GM18517 (cell line): Measurements from ENCODE around the gene GCH1.
"Not testable (repeated sequence)": the region's sequence is repeated elsewhere in the genome, so short reads cannot be mapped to it uniquely, and the experiment has no call there.

Source experiments
- ATAC-seq: cut with Tn5 transposase; IDR thresholded peaks from one replicate; pipeline ENCODE4 v1.9.1; 2021; ENCODE audit warnings: mild to moderate bottlenecking, moderate library complexity; ENCODE audit not compliant: unreplicated experiment

Gene GCH1, protein sequence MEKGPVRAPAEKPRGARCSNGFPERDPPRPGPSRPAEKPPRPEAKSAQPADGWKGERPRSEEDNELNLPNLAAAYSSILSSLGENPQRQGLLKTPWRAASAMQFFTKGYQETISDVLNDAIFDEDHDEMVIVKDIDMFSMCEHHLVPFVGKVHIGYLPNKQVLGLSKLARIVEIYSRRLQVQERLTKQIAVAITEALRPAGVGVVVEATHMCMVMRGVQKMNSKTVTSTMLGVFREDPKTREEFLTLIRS

DNA sequence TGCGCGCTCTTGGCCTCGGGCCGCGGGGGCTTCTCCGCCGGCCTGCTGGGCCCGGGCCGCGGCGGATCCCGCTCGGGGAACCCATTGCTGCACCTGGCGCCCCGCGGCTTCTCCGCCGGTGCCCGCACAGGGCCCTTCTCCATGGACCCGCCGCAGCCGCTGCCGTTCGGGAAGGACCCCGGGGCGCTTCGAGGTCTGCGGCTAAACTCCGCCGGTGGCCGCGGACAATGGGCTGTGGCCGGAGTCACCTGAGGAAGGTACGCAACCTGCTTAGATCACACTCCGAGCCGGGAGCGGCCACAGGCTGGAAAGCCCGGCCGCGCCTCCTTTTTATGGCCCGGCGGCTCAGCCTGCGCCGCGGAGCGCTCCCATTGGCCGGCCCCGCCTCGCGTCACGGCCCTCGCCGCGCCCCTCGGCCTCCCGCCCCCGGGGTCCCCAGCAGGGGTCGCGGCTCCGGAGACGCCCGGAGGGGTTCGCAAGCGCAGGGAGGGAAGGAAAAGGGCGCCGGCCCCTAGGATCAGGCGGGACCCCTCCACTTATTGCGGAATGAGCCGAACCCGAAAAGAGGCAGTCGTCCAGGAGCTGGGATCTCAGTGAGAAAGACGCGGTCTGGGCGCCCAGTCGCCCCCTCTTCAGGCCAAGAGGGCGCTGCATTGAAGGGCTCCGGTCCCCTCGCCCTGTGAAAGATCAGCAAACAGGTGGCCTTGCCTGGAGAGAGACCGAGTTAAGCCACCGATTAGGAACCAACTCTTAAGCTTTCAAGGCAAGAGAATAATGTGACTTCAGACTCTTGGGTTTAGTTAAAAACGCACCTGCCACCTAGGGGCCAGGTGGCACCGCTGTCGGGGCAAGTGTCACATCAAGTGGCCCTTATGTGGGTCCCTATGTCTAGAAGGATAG is at the start of gene GCH1:
TSS of gene GCH1 (minus strand) at position 306 of the 900 bp plus-strand sequence. CDS start at position 143, 163 bp downstream.
- ATAC-seq = peak; percentile 73

DNA sequence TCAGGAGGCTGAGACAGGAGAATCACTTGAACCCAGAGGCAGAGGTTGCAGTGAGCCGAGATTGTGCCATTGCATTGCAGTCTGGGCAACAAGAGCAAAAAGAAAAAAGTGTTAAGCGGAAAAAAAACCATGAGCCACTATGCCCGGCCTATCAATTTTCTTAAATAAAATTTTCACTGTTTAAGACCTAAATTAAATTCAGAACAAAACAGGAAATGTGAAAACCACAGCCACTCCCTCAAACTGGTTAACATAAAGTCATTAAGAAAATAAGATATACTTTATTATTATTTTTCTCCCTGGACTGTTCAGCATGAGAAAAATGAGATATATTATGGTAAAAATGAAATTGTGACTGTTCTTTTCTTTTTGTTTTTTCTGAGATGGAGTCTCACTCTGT is 44.6 kb upstream of the GCH1 start:
- ATAC-seq = no peak

DNA sequence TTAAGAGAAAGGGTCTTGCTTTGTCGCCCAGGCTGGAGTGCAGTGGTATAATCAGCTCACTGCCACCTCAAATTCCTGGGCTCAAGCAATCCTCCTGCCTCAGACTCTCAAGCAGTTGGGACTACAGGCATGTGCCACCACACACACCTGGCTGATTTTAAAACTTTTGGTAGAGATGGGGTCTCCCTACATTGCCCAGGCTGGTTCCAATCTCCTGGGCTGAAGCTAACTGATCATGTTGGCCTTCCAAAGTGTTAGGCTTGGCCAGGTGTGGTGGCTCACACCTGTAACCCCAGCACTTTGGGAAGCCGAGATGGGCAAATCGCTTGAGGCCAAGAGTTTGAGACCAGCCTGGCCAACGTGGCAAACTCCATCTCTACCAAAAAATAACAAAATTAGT is 43.9 kb upstream of the GCH1 start:
- no peak for ATAC-seq

DNA sequence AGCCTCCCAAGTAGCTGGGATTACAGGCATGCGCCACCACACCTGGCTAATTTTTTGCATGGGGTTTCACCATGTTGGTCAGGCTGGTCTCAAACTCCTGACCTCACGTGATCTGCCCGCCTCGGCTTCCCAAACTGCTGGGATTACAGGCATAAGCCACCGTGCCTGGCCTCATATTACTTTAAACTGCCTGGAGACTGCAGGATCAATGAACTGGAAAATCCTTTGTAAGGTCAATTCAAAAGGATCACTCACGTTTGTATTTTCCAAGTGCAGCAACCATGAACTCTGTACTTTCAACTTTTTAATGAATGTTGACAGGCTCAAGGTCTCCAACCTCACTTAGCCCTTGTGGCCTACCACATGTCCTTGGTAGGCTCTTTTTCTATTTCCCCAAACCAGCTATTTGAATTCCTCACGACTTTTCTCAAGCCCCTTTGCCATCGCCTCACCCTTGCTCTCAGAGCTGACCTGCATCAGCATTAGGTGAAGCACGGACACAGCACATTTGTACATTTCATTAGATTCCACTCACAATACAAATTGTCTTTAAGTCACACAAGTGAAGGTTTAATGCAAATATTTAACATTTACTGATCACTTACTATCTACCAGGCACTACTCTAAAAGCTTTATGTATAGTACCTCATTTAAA is 42.2 kb upstream of the GCH1 start:
- ATAC-seq = no peak

DNA sequence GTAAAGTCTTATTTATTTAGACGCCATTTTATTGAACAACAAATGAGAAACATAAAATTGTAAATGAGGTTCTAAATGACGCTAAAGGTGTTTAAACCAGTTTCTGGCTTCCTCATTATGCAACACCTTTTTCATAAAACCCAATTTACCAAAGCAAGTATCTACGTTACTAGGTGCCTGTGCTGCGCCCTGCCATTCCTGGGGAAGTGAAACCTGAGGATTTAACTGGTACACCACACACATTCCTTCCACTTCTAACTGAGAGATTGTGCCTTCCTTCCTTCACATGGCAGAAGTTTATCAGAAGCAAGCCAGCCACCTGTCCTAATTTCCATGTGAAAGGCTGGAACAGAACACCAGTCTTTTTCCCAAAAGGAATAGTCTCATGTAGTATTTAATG is 40.3 kb upstream of the GCH1 start:
- no peak for ATAC-seq

DNA sequence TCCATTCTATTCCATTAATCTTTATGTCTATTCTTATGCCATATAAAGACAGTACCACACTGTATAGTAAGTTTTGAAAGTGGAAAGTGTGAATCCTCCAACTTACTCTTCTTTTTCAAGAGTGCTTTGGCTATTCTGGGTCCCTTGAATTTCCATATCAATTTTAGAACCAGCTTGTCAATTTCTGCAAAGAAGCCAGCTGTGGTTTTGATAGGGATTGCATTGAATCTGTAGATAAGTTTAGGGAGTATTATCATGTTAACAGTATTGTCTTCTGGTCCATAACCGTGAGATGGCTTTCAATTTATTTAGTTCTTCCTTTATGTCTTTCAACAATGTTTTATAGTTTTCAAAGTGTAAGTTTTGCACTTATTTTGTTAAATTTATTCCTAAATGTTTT is 34.2 kb upstream of the GCH1 start:
- ATAC-seq = no peak

DNA sequence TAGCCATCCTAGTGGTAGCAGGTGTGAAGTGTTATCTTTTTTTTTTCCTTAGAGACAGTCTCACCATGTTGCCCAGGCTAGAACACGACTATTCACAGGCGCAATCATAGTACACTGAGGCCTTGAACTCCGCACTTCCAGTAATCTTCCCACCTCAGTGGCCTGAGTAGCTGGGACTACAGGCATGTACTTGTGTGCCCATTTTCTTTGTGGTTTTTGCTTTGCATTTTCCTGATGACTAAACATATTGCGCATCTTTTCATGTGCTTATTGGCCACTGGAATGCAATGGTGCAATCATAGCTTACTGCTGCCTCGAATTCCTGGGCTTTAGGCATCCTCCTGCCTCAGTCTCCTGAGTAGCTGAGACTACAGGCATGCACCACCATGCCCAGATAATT is 33.3 kb upstream of the GCH1 start:
- no peak for ATAC-seq

DNA sequence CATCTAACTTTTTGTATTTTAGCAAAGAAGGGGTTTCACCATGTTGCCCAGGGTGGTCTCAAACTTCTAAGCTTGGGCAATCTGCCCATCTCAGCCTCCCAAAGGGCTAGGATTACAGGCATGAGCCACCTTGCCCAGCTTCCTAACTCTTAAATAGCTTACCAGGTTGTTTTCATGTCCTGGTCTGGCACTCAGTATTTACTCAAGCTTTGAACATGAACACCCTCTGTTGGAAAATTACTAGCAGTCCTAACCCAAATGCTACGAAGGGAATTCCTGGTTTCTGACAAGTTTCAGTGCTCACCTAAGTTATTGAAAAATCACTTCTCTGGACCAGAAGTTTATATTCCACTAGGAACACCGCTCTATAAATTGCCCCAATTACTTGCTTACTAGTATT is 32.5 kb upstream of the GCH1 start:
- no peak for ATAC-seq

DNA sequence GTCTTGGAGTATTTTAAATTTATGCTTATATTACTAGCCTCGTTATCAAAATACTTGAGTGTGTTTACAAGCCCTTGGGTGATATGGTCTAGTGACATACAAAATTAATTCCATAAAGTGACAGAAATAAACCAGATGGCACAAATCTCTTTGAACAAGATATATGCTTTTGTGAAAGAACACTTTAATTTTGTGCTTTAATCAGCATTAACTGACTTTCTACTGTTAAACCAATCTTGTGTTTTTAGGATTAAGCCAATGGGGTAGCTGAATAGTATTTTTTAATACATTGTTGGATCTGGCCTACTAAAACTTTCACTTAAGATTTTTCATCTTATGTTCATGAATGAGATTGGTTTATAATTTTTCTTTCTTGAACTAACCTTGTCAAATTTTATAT is 30.4 kb upstream of the GCH1 start:
- no peak for ATAC-seq

DNA sequence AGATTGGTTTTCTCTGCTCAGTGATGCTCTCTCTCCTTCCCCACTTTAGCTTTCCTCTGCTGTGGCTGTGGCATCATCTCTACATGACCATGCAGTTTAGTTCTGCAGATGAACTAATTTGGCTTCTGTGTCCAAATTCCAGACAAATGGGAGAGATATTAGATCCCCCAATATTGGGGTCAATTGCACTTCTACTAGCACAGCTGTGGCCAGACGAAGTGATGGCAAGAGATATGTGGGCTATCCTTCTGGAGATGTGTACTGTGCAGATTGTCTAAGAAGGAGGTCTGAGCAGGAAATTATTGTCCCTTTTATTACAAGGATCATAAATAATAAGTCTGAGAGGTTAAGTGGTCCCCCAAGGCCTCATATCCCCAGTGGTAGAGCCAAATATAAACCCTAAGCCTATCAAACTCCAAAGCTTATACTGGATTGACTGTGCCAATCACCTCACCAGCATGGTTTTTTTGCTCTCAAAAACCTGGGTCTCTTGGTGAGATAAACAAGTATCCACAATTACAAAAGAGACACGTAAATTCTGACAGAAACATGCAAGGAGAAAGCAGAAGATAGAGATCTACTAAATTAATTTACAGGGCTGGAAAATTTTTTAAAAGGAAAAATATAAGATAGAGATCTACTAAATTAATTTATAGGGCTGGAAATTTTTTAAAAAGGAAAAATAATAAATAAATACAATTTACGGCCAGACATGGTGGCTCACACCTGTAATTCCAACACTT is 29.1 kb upstream of the GCH1 start:
- no peak for ATAC-seq

DNA sequence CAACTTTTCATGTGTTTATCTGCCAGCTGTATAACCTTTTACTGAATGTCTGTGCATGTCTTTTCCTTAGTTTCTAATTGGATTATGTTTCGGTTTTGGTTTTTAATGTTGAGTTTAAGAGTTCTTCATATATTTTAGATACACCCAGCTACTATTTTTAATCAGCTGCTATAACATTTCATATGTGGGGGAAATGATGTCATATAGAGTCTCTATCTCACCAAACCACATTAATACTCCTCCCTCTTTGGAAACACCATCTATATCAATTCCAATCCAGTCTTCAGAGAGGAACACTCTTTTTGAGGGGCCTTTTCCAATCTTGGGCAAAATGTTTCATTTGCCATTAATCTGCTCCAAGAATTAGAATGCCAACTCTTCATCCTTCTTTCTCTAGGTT is 28.5 kb upstream of the GCH1 start:
- no peak for ATAC-seq

DNA sequence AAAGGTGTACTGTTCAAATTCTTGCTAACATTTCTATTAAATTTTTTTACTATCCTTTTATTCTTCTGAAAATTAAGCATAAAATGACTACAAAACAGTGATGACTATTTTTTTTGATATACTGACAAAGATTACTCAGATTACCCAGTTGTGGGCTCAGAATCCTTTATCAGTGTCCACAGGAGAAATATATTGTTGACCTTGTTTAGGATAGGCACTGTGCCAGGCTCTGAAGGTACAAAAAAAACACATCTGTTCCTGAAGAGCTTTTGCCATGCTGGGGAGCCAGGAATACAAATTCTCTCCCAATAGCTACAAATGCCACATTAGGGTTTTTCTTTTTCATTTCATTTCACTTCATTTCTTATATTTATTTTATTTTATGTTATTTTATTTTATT is 26.9 kb upstream of the GCH1 start:
- ATAC-seq = no peak

DNA sequence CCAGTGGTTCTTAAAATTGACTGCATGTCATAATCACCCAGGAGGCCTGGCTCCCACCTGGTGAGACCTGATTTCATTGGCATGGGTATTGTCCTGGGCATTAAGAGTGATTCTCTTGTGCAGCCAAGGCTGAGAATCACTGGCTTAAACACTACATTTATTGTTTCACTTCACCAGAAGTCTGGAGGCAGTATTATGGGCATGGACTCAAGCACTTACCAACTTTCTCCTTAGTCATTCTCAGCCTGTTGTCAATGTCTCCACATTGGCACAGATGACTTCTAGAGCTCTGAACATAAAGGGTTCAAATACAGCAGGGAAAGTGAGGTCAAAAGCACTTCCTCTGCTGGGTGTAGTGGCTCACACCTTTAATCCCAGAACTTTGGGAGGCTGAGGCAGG is 25.6 kb upstream of the GCH1 start:
- no peak for ATAC-seq

DNA sequence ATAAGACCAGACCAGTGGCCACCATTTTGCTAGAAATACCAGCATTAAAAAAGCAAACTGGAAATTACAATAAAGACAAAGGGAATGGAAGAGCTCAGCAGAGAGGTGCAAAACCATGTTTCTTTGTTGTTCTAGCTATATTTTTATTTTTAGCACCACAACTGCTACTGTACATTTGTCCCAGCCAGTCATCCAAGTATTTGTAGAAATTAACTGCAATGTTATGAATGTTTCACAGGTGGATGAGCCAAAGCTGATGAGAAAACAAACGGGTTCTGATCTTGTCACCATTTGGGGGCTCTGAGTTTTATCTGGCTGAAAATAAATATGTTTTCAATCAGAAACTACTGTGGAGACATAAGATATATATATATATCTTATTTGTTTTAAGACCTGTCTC is 24.9 kb upstream of the GCH1 start:
- no peak for ATAC-seq

DNA sequence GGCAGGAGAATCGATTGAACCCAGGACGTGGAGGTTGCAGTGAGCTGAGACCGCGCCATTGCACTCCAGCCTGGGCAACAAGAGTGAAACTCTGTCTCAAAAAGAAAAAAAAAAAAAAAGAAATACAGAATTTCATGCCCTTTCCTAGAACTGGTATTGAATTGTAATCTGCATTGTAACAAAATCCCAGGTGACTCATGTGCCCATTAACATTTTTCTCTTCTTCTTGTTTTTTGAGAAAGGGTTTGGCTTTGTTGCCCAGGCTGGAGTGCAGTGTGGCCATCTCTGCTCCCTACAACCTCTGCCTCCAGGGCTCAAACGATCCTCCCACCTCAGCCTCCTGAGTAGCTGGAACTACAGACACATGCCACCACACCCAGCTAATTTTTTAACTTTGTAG is 23.9 kb upstream of the GCH1 start:
- ATAC-seq = not testable (repeated sequence)

DNA sequence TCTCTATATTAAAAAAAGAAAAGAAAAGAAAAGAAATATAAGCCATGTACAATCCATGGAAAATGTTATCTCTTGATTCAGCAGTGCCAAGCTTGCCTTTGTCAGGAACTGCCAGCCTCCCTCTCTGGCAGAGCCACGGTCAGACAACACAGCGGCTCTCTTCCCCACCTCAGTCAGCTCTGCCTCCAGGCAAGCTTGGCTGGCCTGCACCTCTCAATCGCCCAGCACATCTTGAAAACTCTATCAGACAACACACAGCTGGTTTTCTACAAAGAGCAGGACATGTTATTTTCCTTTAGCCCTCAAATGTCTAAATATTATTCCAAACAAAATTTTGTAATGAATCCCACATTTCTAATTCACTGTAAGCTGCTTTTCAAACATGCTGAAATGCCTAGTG is 20.0 kb upstream of the GCH1 start:
- no peak for ATAC-seq

DNA sequence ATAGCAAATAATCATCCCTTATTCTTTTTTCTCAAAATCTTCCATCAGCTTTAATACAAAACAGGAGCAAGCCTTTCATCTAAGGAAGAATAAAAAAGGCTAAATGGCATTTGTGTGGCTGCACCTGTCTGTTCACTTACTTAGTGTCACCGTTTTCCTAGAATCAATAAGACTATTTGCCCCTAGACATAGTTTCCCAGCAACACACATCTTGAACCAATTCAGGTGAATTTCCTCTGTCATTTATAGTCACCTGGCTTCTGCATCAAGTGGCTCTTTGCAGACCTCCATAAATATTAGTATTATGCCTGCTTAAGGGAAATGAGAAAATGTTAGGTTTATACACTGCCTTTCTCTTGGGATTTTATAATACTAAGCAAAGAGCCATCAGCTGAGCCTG is 17.4 kb upstream of the GCH1 start:
- ATAC-seq = no peak

DNA sequence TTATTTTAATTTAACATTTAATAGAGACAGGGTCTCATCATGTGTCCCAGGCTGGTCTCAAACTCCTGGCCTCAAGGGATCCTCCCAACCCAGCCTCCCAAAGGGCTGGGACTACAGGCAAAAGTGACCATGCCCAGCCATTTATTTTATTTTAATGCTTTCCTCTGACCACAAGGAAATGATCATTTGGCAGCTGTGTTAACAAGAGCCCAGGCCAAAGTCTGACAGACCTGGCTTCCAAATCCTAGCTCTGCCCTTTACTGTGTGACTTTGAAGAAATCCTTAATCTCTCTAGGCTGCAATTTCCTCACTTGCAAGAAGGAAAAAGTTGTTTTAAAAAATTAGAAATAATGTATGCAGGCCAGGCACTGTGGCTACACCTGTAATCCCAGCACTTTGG is 16.7 kb upstream of the GCH1 start:
- ATAC-seq = no peak

DNA sequence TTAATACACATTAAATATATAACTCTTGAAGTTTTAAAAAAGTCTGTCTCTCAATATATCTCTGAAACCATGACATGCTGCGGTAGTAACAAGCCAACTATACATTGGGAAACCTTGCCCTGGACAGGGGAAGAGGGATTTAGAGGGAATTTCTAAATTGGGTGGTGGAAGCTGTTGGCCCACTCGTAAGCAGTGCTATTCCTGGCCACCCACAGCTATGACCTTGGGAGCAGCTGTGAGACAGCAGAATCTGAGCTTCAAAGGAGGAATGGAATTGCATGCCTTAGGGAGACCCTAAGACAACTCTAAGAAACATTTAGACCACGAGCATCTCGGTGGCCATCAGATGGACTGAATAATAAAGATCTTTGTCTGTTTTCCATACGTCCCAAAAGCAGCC is 15.8 kb upstream of the GCH1 start:
- no peak for ATAC-seq

DNA sequence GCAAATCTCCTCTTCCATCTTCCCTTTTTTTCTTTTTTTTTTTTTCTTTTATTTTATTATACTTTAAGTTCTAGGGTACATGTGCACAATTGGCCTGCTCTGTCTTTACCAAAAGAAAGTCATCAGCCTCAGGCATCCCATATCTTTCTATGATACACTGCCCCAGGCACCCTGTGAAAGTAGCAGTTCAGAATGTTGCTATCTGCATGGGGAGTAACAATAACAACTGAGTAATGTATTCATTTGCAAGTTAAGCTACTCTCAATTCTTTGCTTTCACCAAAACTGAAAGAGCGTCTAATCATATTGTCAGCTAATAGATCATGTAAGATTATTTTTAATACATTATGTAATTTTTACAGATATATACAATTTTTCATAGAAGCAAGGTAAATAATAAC is 13.5 kb upstream of the GCH1 start:
- no peak for ATAC-seq

DNA sequence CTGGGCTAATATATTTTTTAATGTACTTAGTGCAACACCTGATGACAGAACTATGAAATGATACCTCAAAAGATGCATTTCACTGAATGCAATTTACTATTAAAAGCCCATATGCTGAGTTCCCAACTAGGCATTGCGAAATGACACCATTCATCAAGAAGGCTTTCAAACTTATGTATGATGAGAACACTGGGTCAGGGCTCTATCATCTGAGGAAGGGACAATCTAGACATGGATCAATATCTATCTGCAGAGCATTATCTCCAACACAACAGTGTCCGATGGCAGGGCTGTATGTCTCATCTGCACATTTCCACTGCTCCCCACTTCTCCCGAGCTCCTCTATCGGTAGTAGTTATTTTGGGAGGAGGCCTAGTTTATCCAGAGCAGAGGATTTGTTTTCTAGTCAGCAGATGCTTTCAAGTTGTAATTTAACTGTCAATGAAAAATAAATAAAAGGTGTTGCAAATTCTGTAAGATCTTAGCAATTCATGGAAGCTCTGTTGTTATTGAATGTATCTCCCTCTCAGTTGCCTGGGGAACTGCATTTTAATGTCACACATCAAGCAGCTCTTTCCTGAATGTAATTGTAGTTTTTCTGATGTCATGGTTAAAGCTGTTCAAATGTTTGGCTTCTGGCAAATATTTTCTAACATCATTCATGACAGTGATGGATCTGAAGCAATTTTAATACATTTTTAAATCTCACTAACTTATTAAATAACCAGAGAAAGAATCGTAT is 7.4 kb upstream of the GCH1 start:
- no peak for ATAC-seq
